Muscle of arm (tissue), 12 donors: Measurements from ENCODE around the gene OR52J3. TPM values are rescaled to one million over a fixed set of nuclear protein-coding genes. Genes with fewer than 3 reads are reported as not detected.

Experiments used
- DNase-seq: peaks from one replicate; pipeline ENCODE4 v3.0.0-alpha.2; 2013
- polyA plus RNA-seq, 12 donors: library from polyadenylated mRNA; unstranded; fragments of 120-200 nt; gene quantifications; one replicate each; pipeline ENCODE4 v1.2.1, GENCODE V29; 2013; ENCODE audit not compliant: insufficient read length in 12 of 12

OR52J3 gene
- polyA plus RNA-seq, 12 donors: not detected

DNA sequence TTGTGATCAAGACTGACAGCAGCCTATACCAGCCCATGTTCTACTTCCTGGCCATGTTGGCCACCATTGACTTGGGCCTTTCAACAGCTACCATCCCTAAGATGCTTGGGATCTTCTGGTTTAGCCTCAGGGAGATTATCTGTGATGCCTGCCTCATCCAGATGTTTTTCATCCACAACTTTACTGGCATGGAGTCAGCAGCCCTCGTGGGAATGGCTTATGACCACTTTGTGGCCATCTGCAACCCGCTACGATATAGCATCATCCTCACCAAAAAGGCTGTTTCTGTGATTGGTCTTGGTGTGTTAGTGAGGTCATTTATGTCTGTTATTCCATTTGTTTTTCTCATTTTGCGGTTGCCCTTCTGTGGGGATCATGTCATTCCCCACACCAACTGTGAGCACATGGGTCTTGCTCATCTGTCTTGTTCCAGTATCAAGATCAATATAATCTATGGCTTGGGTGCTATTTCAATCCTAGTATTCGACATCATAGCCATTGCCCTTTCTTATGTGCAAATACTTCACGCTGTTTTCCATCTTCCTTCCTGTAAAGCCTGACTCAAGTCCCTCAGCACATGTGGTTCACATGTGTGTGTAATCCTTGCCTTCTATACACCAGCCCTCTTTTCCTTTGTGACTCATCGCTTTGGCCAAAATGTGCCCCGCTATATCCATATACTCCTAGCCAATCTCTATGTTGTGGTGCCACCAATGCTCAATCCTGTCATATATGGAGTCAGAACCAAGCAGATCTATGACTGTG lies 46.7 kb downstream of the OR52J3 start:
- DNase-seq: no peak

DNA sequence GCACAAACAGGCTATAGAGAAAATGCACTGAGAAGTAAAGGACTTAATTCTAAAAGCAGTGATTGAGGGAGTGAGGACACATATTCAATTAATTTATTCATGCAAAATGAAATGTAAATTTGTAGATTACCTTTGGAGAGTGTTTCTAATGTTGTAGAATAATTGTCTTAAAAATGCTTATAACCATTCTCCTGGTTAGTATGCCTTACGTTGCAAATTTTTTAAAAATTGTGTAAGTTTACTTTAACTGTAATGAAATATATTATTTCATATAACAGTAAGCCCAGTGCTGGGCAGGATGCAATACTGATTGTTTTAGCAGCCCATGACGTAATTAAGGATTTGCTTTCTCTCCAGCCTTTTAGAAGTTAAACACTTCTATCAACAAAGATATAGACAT lies 49.7 kb downstream of the OR52J3 start:
- no peak for DNase-seq

Other genes starting within 250 kb of the OR52J3 start
- not detected for gene OR52R1, start 242.1 kb upstream of the OR52J3 start, polyA plus RNA-seq
- not detected for gene OR51F2, start 225.2 kb upstream of the OR52J3 start, polyA plus RNA-seq
- not detected for gene OR51S1, start 197.3 kb upstream of the OR52J3 start, polyA plus RNA-seq
- gene OR51T1, start 164.6 kb upstream of the OR52J3 start, polyA plus RNA-seq: not detected
- not detected for gene OR51A7, start 142.7 kb upstream of the OR52J3 start, polyA plus RNA-seq
- not detected for gene OR51G2, start 127.2 kb upstream of the OR52J3 start, polyA plus RNA-seq
- not detected for gene OR51G1, start 122.2 kb upstream of the OR52J3 start, polyA plus RNA-seq
- gene OR51A4, start 98.9 kb upstream of the OR52J3 start, polyA plus RNA-seq: not detected
- gene OR51A2, start 90.8 kb upstream of the OR52J3 start, polyA plus RNA-seq: not detected
- under 1 TPM in 2 of 12 donors, not detected in 10; 0.03 TPM for gene OR51L1, start 51.7 kb upstream of the OR52J3 start, polyA plus RNA-seq
- gene OR52E2, start 13.1 kb downstream of the OR52J3 start, polyA plus RNA-seq: not detected
- not detected for gene OR52E1, start 23.0 kb downstream of the OR52J3 start, polyA plus RNA-seq
- not detected for gene OR52A5, start 91.8 kb downstream of the OR52J3 start, polyA plus RNA-seq
- gene OR52A1, start 108.2 kb downstream of the OR52J3 start, polyA plus RNA-seq: under 1 TPM in 6 of 12 donors, not detected in 6; 0.01 to 0.03 (median 0.02) TPM
- gene OR51V1, start 154.2 kb downstream of the OR52J3 start, polyA plus RNA-seq: not detected
- gene HBB, start 180.5 kb downstream of the OR52J3 start, polyA plus RNA-seq: 1,000 to 10,000 TPM in 2 of 12 donors, 100 to 1,000 TPM in 9, not detected in 1; 100 to 1,375 (median 373) TPM
- gene HBD, start 188.0 kb downstream of the OR52J3 start, polyA plus RNA-seq: under 1 TPM in 7 of 12 donors, not detected in 5; 0.25 to 0.80 (median 0.38) TPM
- 1,000 to 10,000 TPM in 2 of 12 donors, 100 to 1,000 TPM in 3, 10 to 100 TPM in 2, 1 to 10 TPM in 4, not detected in 1; 4.2 to 8,722 (median 70.4) TPM for gene HBG1, start 203.3 kb downstream of the OR52J3 start, polyA plus RNA-seq
- gene HBG2, start 208.3 kb downstream of the OR52J3 start, polyA plus RNA-seq: over 10,000 TPM in 2 of 12 donors, 1,000 to 10,000 TPM in 9, 100 to 1,000 TPM in 1; 964 to 18,217 (median 4,493) TPM
- gene HBE1, start 223.4 kb downstream of the OR52J3 start, polyA plus RNA-seq: 10 to 100 TPM in 7 of 12 donors, 1 to 10 TPM in 4, not detected in 1; 1.4 to 85.4 (median 19.9) TPM